Measurements from ENCODE around the gene FOXP1. TPM values are rescaled to one million over a fixed set of nuclear protein-coding genes. Genes with fewer than 3 reads are reported as not detected.

Gene FOXP1
- total and polyA plus RNA-seq, 2 of the 8 experiments (the other 6 are each of a cell fraction or from before 2014, with no cell fraction given), result 13.9 to 25.4 TPM

DNA sequence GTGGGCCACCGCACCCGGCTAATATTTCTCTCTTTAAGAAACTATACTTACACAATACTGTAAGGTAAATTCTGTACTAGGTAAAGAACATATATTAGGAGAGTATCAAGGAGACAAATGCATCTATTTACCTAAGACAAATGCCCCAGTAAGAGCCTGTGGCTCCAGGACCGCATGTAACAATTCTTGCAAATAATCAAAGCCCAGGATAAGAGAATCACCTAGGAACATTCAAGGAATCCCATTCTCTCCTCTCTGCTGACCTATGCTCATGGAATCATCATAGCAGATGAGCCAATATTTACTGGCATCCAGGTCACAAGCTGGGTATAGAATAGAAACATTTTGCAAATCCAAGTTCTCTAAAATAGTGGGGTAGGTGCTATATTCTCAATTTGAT is 347.7 kb downstream of the FOXP1 start:
- FAIRE-seq (no peak), DNase-seq (ENCODE audit: low read depth in 1 of 2, low spot score in 2 of 2) (no peak)
- H3K56ac ChIP-seq (replicated peaks; ENCODE audit: insufficient read length, low read depth, low read length), result no peak overlapping the region
- no peak overlapping the region for H4K8ac ChIP-seq (ENCODE audit: extremely low read depth, insufficient read depth, low read length)
- H3K79me1 ChIP-seq (ENCODE audit: low read depth, low read length), result no peaks in the 10 kb centered on the region
- no peak overlapping the region for H2BK5ac ChIP-seq (ENCODE audit: low read depth, low read length)
- H4K20me1 ChIP-seq (replicated peaks in 1 of 2; ENCODE audit: control insufficient read depth in 1 of 2, insufficient read depth in 2 of 2, low read length in 2 of 2), result no peaks in the 10 kb centered on the region
- no peak overlapping the region for H2AFZ ChIP-seq (ENCODE audit: low read length)
- no peak overlapping the region for H2BK20ac ChIP-seq (ENCODE audit: low read length)
- no peaks in the 10 kb centered on the region for H3K23me2 ChIP-seq (ENCODE audit: low read depth, low read length)
- H3K18ac ChIP-seq (ENCODE audit: extremely low read depth, low read length), result no peak overlapping the region
- H3K4ac ChIP-seq (replicated peaks; ENCODE audit: insufficient read length, low read depth, low read length), result no peak overlapping the region
- no peak overlapping the region for H3K4me2 ChIP-seq (ENCODE audit: insufficient read depth in 1 of 2, low read depth in 2 of 2, low read length in 2 of 2)
- no peak overlapping the region for H3K23ac ChIP-seq (ENCODE audit: insufficient read length)
- ChIA-PET POLR2A (ENCODE audit: partially characterized antibody) (interaction anchor here (0.9 kb wide), 1 partner anchor 21 kb away, joined by 3 read pairs; no protein-coding TSS in a partner anchor), CTCF (ENCODE audit: partially characterized antibody) (no interaction called here)
- 0 out of 7 replicates have a peak, but pooled peaks cover 0 to 2% (median 0%) of the 10 kb centered on the region in 4 experiments for H3K4me1 ChIP-seq (replicated peaks in 1 of 4; ENCODE audit: control insufficient read depth in 3 of 4, insufficient read depth in 4 of 4, low read length in 3 of 4)
- H4K91ac ChIP-seq (replicated peaks; ENCODE audit: insufficient read length, low read length), result no peak overlapping the region
- no peak overlapping the region for H3K9ac ChIP-seq (replicated peaks in 1 of 4; ENCODE audit: extremely low read depth in 1 of 4, low read depth in 3 of 4, low read length in 3 of 4)
- no peaks in the 10 kb centered on the region for H3K9me3 ChIP-seq (ENCODE audit: insufficient read depth in 2 of 2, low read depth in 1 of 2, low read length in 1 of 2)
- H3K36me3 ChIP-seq (ENCODE audit: control insufficient read depth in 2 of 4, insufficient read depth in 4 of 4, low read length in 3 of 4), result no peaks in the 10 kb centered on the region
- H4K5ac ChIP-seq (ENCODE audit: insufficient read length, low read depth, low read length), result no peak overlapping the region
- H2AK5ac ChIP-seq (ENCODE audit: low read depth, low read length), result no peak overlapping the region
- no peak overlapping the region for H3K27ac ChIP-seq (ENCODE audit: low read depth, low read length)
- H2BK120ac ChIP-seq (replicated peaks; ENCODE audit: low read depth, low read length), result no peak overlapping the region
- no peak overlapping the region for H3K4me3 ChIP-seq (ENCODE audit: extremely low read depth in 1 of 4, insufficient read depth in 2 of 4, low read depth in 3 of 4, low read length in 4 of 4)
- H3K14ac ChIP-seq (ENCODE audit: insufficient read length), result no peak overlapping the region
- no peak overlapping the region for H2BK12ac ChIP-seq (ENCODE audit: low read depth, low read length)
- 97% methylated on average over 3 of the region's 3 CpGs; no CpG with 5 or more reads in 1 of the 2 experiments for WGBS, 2 experiments (ENCODE audit: extremely low coverage in 1 of 2, insufficient coverage in 1 of 2, insufficient read length in 1 of 2, insufficient replicate concordance in 2 of 2, low coverage in 1 of 2, low lambda C conversion rate in 2 of 2, missing lambda C conversion rate in 1 of 2)
- H2BK15ac ChIP-seq (ENCODE audit: low read length), result no peak overlapping the region
- no peaks in the 10 kb centered on the region for H3K27me3 ChIP-seq (replicated peaks in 1 of 4; ENCODE audit: control insufficient read depth in 3 of 4, extremely low read depth in 1 of 4, insufficient read depth in 3 of 4, low read length in 3 of 4)
- H3K79me2 ChIP-seq (ENCODE audit: control insufficient read depth in 1 of 2, insufficient read depth in 2 of 2, low read length in 2 of 2), result peaks cover 0 to 19% of the 10 kb centered on the region in 2 experiments; a peak in 2 of 4 replicates
- TF ChIP-seq CHD1 (IDR thresholded peaks at IDR 0.05; ENCODE audit: low read depth, low read length) (no peak), ZNF274 (IDR thresholded peaks at IDR 0.05; ENCODE audit: borderline replicate concordance, extremely low read depth, low read length) (no peak), EP300 (IDR thresholded peaks at IDR 0.05; ENCODE audit: borderline replicate concordance in 1 of 2, low read depth in 2 of 2, low read length in 2 of 2) (no peak), CBX5 (IDR thresholded peaks at IDR 0.05; ENCODE audit: low read depth, low read length) (no peak), PHF8 (conservative IDR thresholded peaks at IDR 0.05; ENCODE audit: low read depth, low read length) (no peak), JUN (IDR thresholded peaks at IDR 0.05; ENCODE audit: low read depth, low read length) (no peak), RAD21 (IDR thresholded peaks at IDR 0.05 in 1 of 2, conservative IDR thresholded peaks at IDR 0.05 in 1 of 2; ENCODE audit: low read depth in 2 of 2, low read length in 2 of 2) (no peak), SUZ12 (IDR thresholded peaks at IDR 0.05; ENCODE audit: low read length) (no peak), RFX5 (IDR thresholded peaks at IDR 0.05; ENCODE audit: borderline replicate concordance, low read depth, low read length) (no peak), RNF2 (IDR thresholded peaks at IDR 0.05; ENCODE audit: borderline replicate concordance, low read depth, low read length, missing control alignments, poor library complexity, severe bottlenecking) (no peak)
- TF ChIP-seq, protein P1, sequence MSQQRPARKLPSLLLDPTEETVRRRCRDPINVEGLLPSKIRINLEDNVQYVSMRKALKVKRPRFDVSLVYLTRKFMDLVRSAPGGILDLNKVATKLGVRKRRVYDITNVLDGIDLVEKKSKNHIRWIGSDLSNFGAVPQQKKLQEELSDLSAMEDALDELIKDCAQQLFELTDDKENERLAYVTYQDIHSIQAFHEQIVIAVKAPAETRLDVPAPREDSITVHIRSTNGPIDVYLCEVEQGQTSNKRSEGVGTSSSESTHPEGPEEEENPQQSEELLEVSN (IDR thresholded peaks at IDR 0.05), result no peak
- TF ChIP-seq, protein P2, sequence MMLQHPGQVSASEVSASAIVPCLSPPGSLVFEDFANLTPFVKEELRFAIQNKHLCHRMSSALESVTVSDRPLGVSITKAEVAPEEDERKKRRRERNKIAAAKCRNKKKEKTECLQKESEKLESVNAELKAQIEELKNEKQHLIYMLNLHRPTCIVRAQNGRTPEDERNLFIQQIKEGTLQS (IDR thresholded peaks at IDR 0.05; ENCODE audit: insufficient read depth, low read depth, low read length), result no peak

All from H1 (cell line).